H1 (cell line): ENCODE data around the gene CLEC19A. TPM values are rescaled to one million over a fixed set of nuclear protein-coding genes. Genes with fewer than 3 reads are reported as not detected.

Experiments used
- CTCF ChIA-PET: fragments of 300-600 bp; sonication (Branson Sonifier 250); formaldehyde crosslinking; loops from one replicate; lab custom pipeline; 2021; ENCODE audit not compliant: partially characterized antibody; lab: Charles Lee
- POLR2A ChIA-PET: fragments of 300-600 bp; sonication (Branson Sonifier 250); formaldehyde crosslinking; loops from one replicate; lab custom pipeline; 2021; ENCODE audit warnings: inconsistent platforms; ENCODE audit not compliant: partially characterized antibody; lab: Charles Lee
- DNase-seq, 2 experiments: peaks; one replicate each; pipeline versions ENCODE4 v3.0.0 to v3.0.0-alpha.2; 2010 to 2022; ENCODE audit warnings: low spot score in 2 of 2, low read depth in 1 of 2, mixed read lengths in 1 of 2
- FAIRE-seq: peaks from 2 replicates; lab custom pipeline; 2011; peaks lifted over from hg19 to GRCh38; lab: Jason Lieb, UNC
- H2AFZ ChIP-seq: 2 replicates; pipeline ENCODE4 v1.8.1; 2012; ENCODE audit warnings: low read length, inconsistent platforms
- H2AK5ac ChIP-seq: 2 replicates; pipeline ENCODE4 v1.6.1; 2013; ENCODE audit warnings: low read depth, low read length
- H2BK120ac ChIP-seq: replicated peaks from 2 replicates; pipeline ENCODE3; 2013; ENCODE audit warnings: low read depth, low read length, inconsistent platforms
- H2BK12ac ChIP-seq: 2 replicates; pipeline ENCODE4 v1.6.1; 2013; ENCODE audit warnings: low read depth, low read length
- H2BK15ac ChIP-seq: 2 replicates; pipeline ENCODE4 v1.6.1; 2013; ENCODE audit warnings: low read length
- H2BK20ac ChIP-seq: 2 replicates; pipeline ENCODE4 v1.6.1; 2013; ENCODE audit warnings: low read length
- H2BK5ac ChIP-seq: 2 replicates; pipeline ENCODE4 v1.6.1; 2013; ENCODE audit warnings: low read depth, low read length
- H3K14ac ChIP-seq: 2 replicates; pipeline ENCODE4 v1.6.1; 2013; ENCODE audit warnings: inconsistent platforms; ENCODE audit not compliant: insufficient read length
- H3K18ac ChIP-seq: 2 replicates; pipeline ENCODE4 v1.6.1; 2013; ENCODE audit warnings: low read length; ENCODE audit errors: extremely low read depth
- H3K23ac ChIP-seq: 2 replicates; pipeline ENCODE4 v1.6.1; 2013; ENCODE audit warnings: inconsistent platforms; ENCODE audit not compliant: insufficient read length
- H3K23me2 ChIP-seq: 2 replicates; pipeline ENCODE4 v1.6.1; 2013; ENCODE audit warnings: low read depth, low read length
- H3K27ac ChIP-seq: 2 replicates; pipeline ENCODE4 v1.6.1; 2011; ENCODE audit warnings: low read depth, low read length, inconsistent platforms
- H3K27me3 ChIP-seq, 4 experiments: replicated peaks in 1 of 4; 1 replicate in 1 of 4; 2 replicates in 3 of 4; pipeline versions ENCODE4 v1.6.1 to v1.8.1; 2011 to 2013; ENCODE audit warnings: low read length in 3 of 4, mild to moderate bottlenecking in 3 of 4, inconsistent platforms in 2 of 4, mixed read lengths in 2 of 4, moderate library complexity in 1 of 4; ENCODE audit not compliant: control insufficient read depth in 3 of 4, insufficient read depth in 3 of 4; ENCODE audit errors: extremely low read depth in 1 of 4
- H3K36me3 ChIP-seq, 4 experiments: 2 replicates each; pipeline versions ENCODE4 v1.6.1 to v1.8.1; 2011 to 2013; ENCODE audit warnings: mild to moderate bottlenecking in 4 of 4, low read length in 3 of 4, moderate library complexity in 2 of 4, control low read depth in 1 of 4, inconsistent platforms in 1 of 4; ENCODE audit not compliant: insufficient read depth in 4 of 4, control insufficient read depth in 2 of 4
- H3K4ac ChIP-seq: replicated peaks from 2 replicates; pipeline ENCODE3; 2013; ENCODE audit warnings: low read length, low read depth, mixed read lengths, inconsistent platforms; ENCODE audit not compliant: insufficient read length
- H3K4me1 ChIP-seq, 4 experiments: replicated peaks in 1 of 4; 1 replicate in 1 of 4; 2 replicates in 3 of 4; pipeline versions ENCODE4 v1.6.1 to v1.8.1; 2011 to 2013; ENCODE audit warnings: low read length in 3 of 4, inconsistent platforms in 2 of 4, mixed read lengths in 1 of 4; ENCODE audit not compliant: insufficient read depth in 4 of 4, control insufficient read depth in 3 of 4
- H3K4me2 ChIP-seq, 2 experiments: 2 replicates each; pipeline versions ENCODE4 v1.6.1 to v1.8.1; 2011 to 2013; ENCODE audit warnings: low read depth in 2 of 2, low read length in 2 of 2, control low read depth in 1 of 2, inconsistent platforms in 1 of 2, mild to moderate bottlenecking in 1 of 2; ENCODE audit not compliant: insufficient read depth in 1 of 2
- H3K4me3 ChIP-seq, 4 experiments: fragments of 200-600, 300-600 bp in 1 of 4; sonication (generic), shearing (Covaris generic), sonication (Bioruptor Twin) in 1 of 4; 2 replicates each; pipeline versions ENCODE4 v1.5.1 to v1.8.1; 2011 to 2016; ENCODE audit warnings: low read length in 4 of 4, low read depth in 3 of 4, control low read depth in 2 of 4, inconsistent platforms in 2 of 4, mild to moderate bottlenecking in 2 of 4, mixed read lengths in 1 of 4, moderate library complexity in 1 of 4; ENCODE audit not compliant: insufficient read depth in 2 of 4; ENCODE audit errors: extremely low read depth in 1 of 4
- H3K56ac ChIP-seq: replicated peaks from 2 replicates; pipeline ENCODE3; 2013; ENCODE audit warnings: low read depth, mild to moderate bottlenecking, mixed read lengths, low read length, inconsistent platforms; ENCODE audit not compliant: insufficient read length
- H3K79me1 ChIP-seq: 2 replicates; pipeline ENCODE4 v1.6.1; 2013; ENCODE audit warnings: low read depth, low read length, control low read depth
- H3K79me2 ChIP-seq, 2 experiments: 2 replicates each; pipeline versions ENCODE4 v1.6.1 to v1.8.1; 2012 to 2013; ENCODE audit warnings: low read length in 2 of 2, mild to moderate bottlenecking in 2 of 2, inconsistent platforms in 1 of 2; ENCODE audit not compliant: insufficient read depth in 2 of 2, control insufficient read depth in 1 of 2
- H3K9ac ChIP-seq, 4 experiments: replicated peaks in 1 of 4; 1 replicate in 1 of 4; 2 replicates in 3 of 4; pipeline versions ENCODE4 v1.6.1 to v1.8.1; 2011 to 2013; ENCODE audit warnings: low read depth in 3 of 4, low read length in 3 of 4, control low read depth in 2 of 4, mild to moderate bottlenecking in 2 of 4, moderate library complexity in 2 of 4, inconsistent platforms in 1 of 4; ENCODE audit errors: extremely low read depth in 1 of 4
- H3K9me3 ChIP-seq, 2 experiments: 2 replicates each; pipeline versions ENCODE4 v1.6.1 to v1.8.1; 2012 to 2013; ENCODE audit warnings: mild to moderate bottlenecking in 2 of 2, moderate library complexity in 2 of 2, control low read depth in 1 of 2, inconsistent platforms in 1 of 2, low read depth in 1 of 2, low read length in 1 of 2, mixed read lengths in 1 of 2; ENCODE audit not compliant: insufficient read depth in 2 of 2
- H4K20me1 ChIP-seq, 2 experiments: replicated peaks in 1 of 2; 2 replicates each; pipeline versions ENCODE3 to v1.8.1; 2011 to 2013; ENCODE audit warnings: inconsistent platforms in 2 of 2, low read length in 2 of 2, mild to moderate bottlenecking in 1 of 2; ENCODE audit not compliant: insufficient read depth in 2 of 2, control insufficient read depth in 1 of 2
- H4K5ac ChIP-seq: 2 replicates; pipeline ENCODE4 v1.6.1; 2013; ENCODE audit warnings: low read length, low read depth, mixed read lengths, inconsistent platforms; ENCODE audit not compliant: insufficient read length
- H4K8ac ChIP-seq: 2 replicates; pipeline ENCODE4 v1.8.0; 2013; ENCODE audit warnings: mild to moderate bottlenecking, moderate library complexity, low read length, inconsistent platforms; ENCODE audit not compliant: insufficient read depth; ENCODE audit errors: extremely low read depth
- H4K91ac ChIP-seq: replicated peaks from 2 replicates; pipeline ENCODE3; 2013; ENCODE audit warnings: low read length, mixed read lengths, inconsistent platforms; ENCODE audit not compliant: insufficient read length
- HDAC6 ChIP-seq: IDR thresholded peaks from one replicate; pipeline ENCODE4 v1.7.1; 2012; ENCODE audit warnings: low read depth, mild to moderate bottlenecking, inconsistent platforms, low read length, moderate library complexity
- MAFK ChIP-seq: IDR thresholded peaks from 2 replicates; pipeline ENCODE4 v1.6.1; 2012; ENCODE audit warnings: low read depth, mild to moderate bottlenecking, improper control_type of control experiment, low read length
- POLR2AphosphoS5 ChIP-seq: IDR thresholded peaks from 2 replicates; pipeline ENCODE4 v1.6.1; 2011; ENCODE audit warnings: low read depth, low read length
- SP1 ChIP-seq: IDR thresholded peaks from 2 replicates; pipeline ENCODE4 v1.6.1; 2011; ENCODE audit warnings: low read depth, low read length
- WGBS, 2 experiments: shearing (Covaris generic) in 1 of 2; methylation state at CpG; one replicate each; pipeline versions ENCODE4 v1.1.6 to v1.1.7; 2013 to 2015; ENCODE audit warnings: low lambda C conversion rate in 2 of 2, mixed read lengths in 2 of 2, inconsistent platforms in 1 of 2, low coverage in 1 of 2, missing lambda C conversion rate in 1 of 2; ENCODE audit not compliant: insufficient replicate concordance in 2 of 2, insufficient coverage in 1 of 2, insufficient read length in 1 of 2; ENCODE audit errors: extremely low coverage in 1 of 2, missing lambda C conversion rate in 1 of 2; 5-methylcytosine and 5-hydroxymethylcytosine counted together
- polyA plus RNA-seq, 7 experiments: library from polyadenylated mRNA; depleted of rRNA in 3 of 7; stranded (reverse) in 5 of 7; unstranded in 2 of 7; fragments of >200 nt in 5 of 7; fragments of 200-250 nt in 2 of 7; gene quantifications; 1 replicate in 5 of 7; 2 replicates in 1 of 7; 4 replicates in 1 of 7; pipeline versions ENCODE4 v1.2.1 to v1.2.3, GENCODE V29; 2011 to 2013; ENCODE audit warnings: missing spikeins in 2 of 7, mixed read lengths in 2 of 7
- total RNA-seq: library from RNA; stranded (reverse); fragmentation: NEBNext Ultra II Directional; extraction: Animal tissue kit (Norgen Biotek cat#: 25700); gene quantifications from 2 replicates; pipeline ENCODE4 v1.2.1, GENCODE V29; 2021
- TF ChIP-seq, protein P1 (sequence below): IDR thresholded peaks from 2 replicates; pipeline ENCODE4 v1.6.1; 2012; ENCODE audit warnings: low read length, inconsistent platforms

The CLEC19A gene
- total and polyA plus RNA-seq, 2 of the 8 experiments (the other 6 are each of a cell fraction or from before 2014, with no cell fraction given), result 0.35 to 0.88 TPM

GRCh38 chr16:19297454-19297853, 11.9 kb downstream of the CLEC19A start:
- CTCF ChIA-PET, result no interaction called here
- TF ChIP-seq HDAC6 (no peak), MAFK (no peak), POLR2AphosphoS5 (no peak), SP1 (no peak)
- TF ChIP-seq, protein P1, sequence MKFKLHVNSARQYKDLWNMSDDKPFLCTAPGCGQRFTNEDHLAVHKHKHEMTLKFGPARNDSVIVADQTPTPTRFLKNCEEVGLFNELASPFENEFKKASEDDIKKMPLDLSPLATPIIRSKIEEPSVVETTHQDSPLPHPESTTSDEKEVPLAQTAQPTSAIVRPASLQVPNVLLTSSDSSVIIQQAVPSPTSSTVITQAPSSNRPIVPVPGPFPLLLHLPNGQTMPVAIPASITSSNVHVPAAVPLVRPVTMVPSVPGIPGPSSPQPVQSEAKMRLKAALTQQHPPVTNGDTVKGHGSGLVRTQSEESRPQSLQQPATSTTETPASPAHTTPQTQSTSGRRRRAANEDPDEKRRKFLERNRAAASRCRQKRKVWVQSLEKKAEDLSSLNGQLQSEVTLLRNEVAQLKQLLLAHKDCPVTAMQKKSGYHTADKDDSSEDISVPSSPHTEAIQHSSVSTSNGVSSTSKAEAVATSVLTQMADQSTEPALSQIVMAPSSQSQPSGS, result no peak
- TF ChIP-seq, all 59 proteins: peak for 0

More at GRCh38 chr16:19297454-19297853, 11.9 kb downstream of the CLEC19A start:
- no peaks in the 10 kb centered on the region for H3K23me2 ChIP-seq
- no peak overlapping the region for H2BK12ac ChIP-seq
- H2BK20ac ChIP-seq, result no peak overlapping the region
- H3K4ac ChIP-seq, result no peak overlapping the region
- H3K79me2 ChIP-seq, result no peaks in the 10 kb centered on the region
- H4K5ac ChIP-seq, result no peak overlapping the region
- no peak overlapping the region for H2BK5ac ChIP-seq
- no peak overlapping the region for H3K14ac ChIP-seq
- H2BK120ac ChIP-seq, result no peak overlapping the region
- H3K23ac ChIP-seq, result no peak overlapping the region
- H2AFZ ChIP-seq, result no peak overlapping the region
- H2BK15ac ChIP-seq, result no peak overlapping the region
- H3K36me3 ChIP-seq, result no peaks in the 10 kb centered on the region
- no peak for DNase-seq
- peaks cover 0 to 3% (median 0%) of the 10 kb centered on the region in 4 experiments; a peak in 2 of 7 replicates for H3K4me1 ChIP-seq
- no peak overlapping the region for H3K4me2 ChIP-seq
- H3K4me3 ChIP-seq, result no peak overlapping the region
- no peak overlapping the region for H3K56ac ChIP-seq
- no peaks in the 10 kb centered on the region for H3K9me3 ChIP-seq
- H3K79me1 ChIP-seq, result no peaks in the 10 kb centered on the region
- no peak for FAIRE-seq
- no peak overlapping the region for H3K9ac ChIP-seq
- no peak overlapping the region for H3K18ac ChIP-seq
- POLR2A ChIA-PET, result no interaction called here
- H4K20me1 ChIP-seq, result no peaks in the 10 kb centered on the region
- H2AK5ac ChIP-seq, result no peak overlapping the region
- H4K8ac ChIP-seq, result no peak overlapping the region
- H4K91ac ChIP-seq, result no peak overlapping the region
- no peak overlapping the region for H3K27ac ChIP-seq
- no peaks in the 10 kb centered on the region for H3K27me3 ChIP-seq
- 94% methylated on average over 1 of the region's 1 CpG; no CpG with 5 or more reads in 1 of the 2 experiments for WGBS, 2 experiments
